ENCODE data around the gene SKI. TPM values are rescaled to one million over a fixed set of nuclear protein-coding genes. Genes with fewer than 3 reads are reported as not detected.

Gene SKI
- total and polyA plus RNA-seq, 10 of the 15 experiments (the other 5 are each of a cell fraction or from before 2014, with no cell fraction given), result 0.03 to 14.9 (median 0.96) TPM

- ATAC-seq (no peak), DNase-seq (ENCODE audit: low read depth, low spot score) (no peak), FAIRE-seq (no peak)
- H3K4me1 ChIP-seq (ENCODE audit: control insufficient read depth, insufficient read depth, low read length), result peaks cover 34% of the 10 kb centered on the region
- H3K9me3 ChIP-seq (replicated peaks; ENCODE audit: control insufficient read depth, insufficient read depth, low read length), result no peaks in the 10 kb centered on the region
- in situ Hi-C loops (cut with MboI) (no loop called here), intact Hi-C loops (cut with micrococcal nuclease; ENCODE audit: unreplicated experiment) (loop anchor here (10.0 kb wide), 1 partner anchor 62 kb away; no protein-coding TSS in a partner anchor)
- WGBS (ENCODE audit: insufficient coverage, insufficient replicate concordance, low lambda C conversion rate, missing lambda C conversion rate), result 90% methylated on average over 17 of the region's 17 CpGs
- 0 out of 2 replicates have a peak, but pooled peaks cover 8% of the 10 kb centered on the region for H4K20me1 ChIP-seq (ENCODE audit: control insufficient read depth, insufficient read depth)
- no TSS peak for BruUV-seq (replicated peaks)
- peak overlapping the region; percentile 97 for H3K4me2 ChIP-seq (ENCODE audit: control insufficient read depth, insufficient read depth)
- ChIA-PET POLR2A (no interaction called here), RAD21 (ENCODE audit: unreplicated experiment) (interaction anchor here (1.2 to 3.0 kb wide), 3 partner anchors 68 to 83 kb away, joined by 3 to 13 read pairs (median 5); no protein-coding TSS in a partner anchor), SMC1A (ENCODE audit: uncharacterized antibody, unreplicated experiment) (no interaction called here), CTCF (interaction anchor here (1.4 kb wide), 1 partner anchor 58 kb away, joined by 3 read pairs; no protein-coding TSS in a partner anchor)
- H3K36me3 ChIP-seq (ENCODE audit: control insufficient read depth in 2 of 2, insufficient read depth in 2 of 2, low read length in 1 of 2), result peaks cover 0 to 2% of the 10 kb centered on the region in 2 experiments; a peak in 2 of 4 replicates
- H3K27ac ChIP-seq (ENCODE audit: control insufficient read depth, insufficient read depth), result no peak overlapping the region
- H3K9ac ChIP-seq (ENCODE audit: control insufficient read depth, insufficient read depth, low read length), result no peak overlapping the region; the same call in 1 of the 2 replicates
- peaks cover 72% of the 10 kb centered on the region for H3K79me2 ChIP-seq (ENCODE audit: control insufficient read depth, insufficient read depth, low read length)
- no peak for TF ChIP-seq NFIC (IDR thresholded peaks at IDR 0.05; ENCODE audit: low read depth, low read length)
- TF ChIP-seq NFXL1 (IDR thresholded peaks at IDR 0.05; ENCODE audit: borderline replicate concordance), result no peak
- no peak overlapping the region for H2AFZ ChIP-seq (ENCODE audit: control insufficient read depth, low read depth, low read length)
- H3K4me3 ChIP-seq, result peak overlapping the region; percentile 82; the same call in 1 of the 2 replicates
- no peaks in the 10 kb centered on the region for H3K27me3 ChIP-seq (replicated peaks in 1 of 2; ENCODE audit: control insufficient read depth in 2 of 2, insufficient read depth in 2 of 2, low read length in 1 of 2)
Measured at GRCh38 chr1:2232255-2232915, 4.3 kb downstream of the SKI start.

GRCh38 chr1:2232916-2233438 is 4.9 kb downstream of the SKI start:
- Histone ChIP-seq H3K4me2 (ENCODE audit: control insufficient read depth, insufficient read depth) (peak overlapping the region; percentile 97), H3K9me3 (replicated peaks; ENCODE audit: control insufficient read depth, insufficient read depth, low read length) (no peaks in the 10 kb centered on the region), H4K20me1 (ENCODE audit: control insufficient read depth, insufficient read depth) (0 out of 2 replicates have a peak, but pooled peaks cover 8% of the 10 kb centered on the region), H3K4me1 (ENCODE audit: control insufficient read depth, insufficient read depth, low read length) (peaks cover 34% of the 10 kb centered on the region), H2AFZ (ENCODE audit: control insufficient read depth, low read depth, low read length) (no peak overlapping the region), H3K27me3 (replicated peaks in 1 of 2; ENCODE audit: control insufficient read depth in 2 of 2, insufficient read depth in 2 of 2, low read length in 1 of 2) (no peaks in the 10 kb centered on the region), H3K36me3 (ENCODE audit: control insufficient read depth in 2 of 2, insufficient read depth in 2 of 2, low read length in 1 of 2) (peaks cover 0 to 2% of the 10 kb centered on the region in 2 experiments; a peak in 2 of 4 replicates), H3K9ac (ENCODE audit: control insufficient read depth, insufficient read depth, low read length) (no peak overlapping the region), H3K79me2 (ENCODE audit: control insufficient read depth, insufficient read depth, low read length) (peaks cover 72% of the 10 kb centered on the region), H3K27ac (ENCODE audit: control insufficient read depth, insufficient read depth) (no peak overlapping the region), H3K4me3 (no peak overlapping the region; the same call in 1 of the 2 replicates)
- ATAC-seq, result no peak
- SMC1A ChIA-PET (ENCODE audit: uncharacterized antibody, unreplicated experiment), result interaction anchor here (0.8 to 1.6 kb wide), 2 partner anchors 13 to 38 kb away, joined by 3 to 4 read pairs; partner anchors contain the start of gene FAAP20
- POLR2A ChIA-PET, result no interaction called here
- CTCF ChIA-PET, result interaction anchor here (1.0 kb wide), 1 partner anchor 146 kb away, joined by 3 read pairs; no protein-coding TSS in a partner anchor
- in situ Hi-C loops (cut with MboI), result no loop called here
- WGBS (ENCODE audit: insufficient coverage, insufficient replicate concordance, low lambda C conversion rate, missing lambda C conversion rate), result 80% methylated on average over 23 of the region's 23 CpGs
- intact Hi-C loops (cut with micrococcal nuclease; ENCODE audit: unreplicated experiment), result loop anchor here (10.0 kb wide), 1 partner anchor 62 kb away; no protein-coding TSS in a partner anchor
- FAIRE-seq, result no peak
- no TSS peak for BruUV-seq (replicated peaks)
- DNase-seq (ENCODE audit: low read depth, low spot score), result no peak
- RAD21 ChIA-PET (ENCODE audit: unreplicated experiment), result interaction anchor here (3.0 kb wide), 1 partner anchor 67 kb away, joined by 13 read pairs; no protein-coding TSS in a partner anchor
- no peak for TF ChIP-seq MYC (IDR thresholded peaks at IDR 0.05; ENCODE audit: insufficient read depth, insufficient read length, insufficient replicate concordance, low read length, severe bottlenecking)
- TF ChIP-seq IKZF1 (conservative IDR thresholded peaks at IDR 0.05), result no peak
- no peak for TF ChIP-seq RUNX3 (IDR thresholded peaks at IDR 0.05; ENCODE audit: low read length)
- TF ChIP-seq RB1 (IDR thresholded peaks at IDR 0.05; ENCODE audit: borderline replicate concordance), result no peak
- no peak for TF ChIP-seq SIN3A (IDR thresholded peaks at IDR 0.05; ENCODE audit: low read depth, low read length)
- no peak for TF ChIP-seq STAT3 (IDR thresholded peaks at IDR 0.05; ENCODE audit: low read depth, low read length)
- TF ChIP-seq NFXL1 (IDR thresholded peaks at IDR 0.05; ENCODE audit: borderline replicate concordance), result no peak
- TF ChIP-seq IKZF2 (IDR thresholded peaks at IDR 0.05), result no peak
- no peak for TF ChIP-seq TARDBP (IDR thresholded peaks at IDR 0.05; ENCODE audit: borderline replicate concordance)
- TF ChIP-seq BCL11A (IDR thresholded peaks at IDR 0.05; ENCODE audit: low read depth, low read length), result no peak
- TF ChIP-seq MTA2 (IDR thresholded peaks at IDR 0.05; ENCODE audit: low read depth), result no peak
- no peak for TF ChIP-seq SRF (IDR thresholded peaks at IDR 0.05; ENCODE audit: low read depth in 2 of 2, low read length in 2 of 2)
- no peak for TF ChIP-seq POU2F2 (IDR thresholded peaks at IDR 0.05; ENCODE audit: borderline replicate concordance, low read depth, low read length)
- no peak for TF ChIP-seq CBFB (IDR thresholded peaks at IDR 0.05; ENCODE audit: low read depth)
- TF ChIP-seq MEF2B (IDR thresholded peaks at IDR 0.05; ENCODE audit: partially characterized antibody, poor library complexity, severe bottlenecking), result no peak
- no peak for TF ChIP-seq NFYB (IDR thresholded peaks at IDR 0.05; ENCODE audit: insufficient read depth, low read depth, low read length)
- TF ChIP-seq SP1 (IDR thresholded peaks at IDR 0.05; ENCODE audit: low read depth, low read length), result no peak
